Fibroblast of mammary gland (primary cell): ENCODE results near the gene OBSCN.

Experiments used
- DNase-seq: peaks from one replicate; pipeline ENCODE4 v3.0.0-alpha.2; 2010; ENCODE audit warnings: low read depth
- H3K4me3 ChIP-seq: 2 replicates; pipeline ENCODE4 v1.5.1; 2011; ENCODE audit warnings: low read depth, mild to moderate bottlenecking, low read length, moderate library complexity; ENCODE audit not compliant: control insufficient read depth
- TF ChIP-seq, protein P1 (sequence below): conservative IDR thresholded peaks from 2 replicates; pipeline ENCODE4 v1.5.1; 2011; ENCODE audit warnings: low read depth, low read length, inconsistent platforms; ENCODE audit not compliant: control insufficient read depth, insufficient read depth

OBSCN gene

GRCh38 chr1:228318823-228319241 lies 111.0 kb downstream of the OBSCN start:
- H3K4me3 ChIP-seq, result no peak overlapping the region
- TF ChIP-seq, protein P1, sequence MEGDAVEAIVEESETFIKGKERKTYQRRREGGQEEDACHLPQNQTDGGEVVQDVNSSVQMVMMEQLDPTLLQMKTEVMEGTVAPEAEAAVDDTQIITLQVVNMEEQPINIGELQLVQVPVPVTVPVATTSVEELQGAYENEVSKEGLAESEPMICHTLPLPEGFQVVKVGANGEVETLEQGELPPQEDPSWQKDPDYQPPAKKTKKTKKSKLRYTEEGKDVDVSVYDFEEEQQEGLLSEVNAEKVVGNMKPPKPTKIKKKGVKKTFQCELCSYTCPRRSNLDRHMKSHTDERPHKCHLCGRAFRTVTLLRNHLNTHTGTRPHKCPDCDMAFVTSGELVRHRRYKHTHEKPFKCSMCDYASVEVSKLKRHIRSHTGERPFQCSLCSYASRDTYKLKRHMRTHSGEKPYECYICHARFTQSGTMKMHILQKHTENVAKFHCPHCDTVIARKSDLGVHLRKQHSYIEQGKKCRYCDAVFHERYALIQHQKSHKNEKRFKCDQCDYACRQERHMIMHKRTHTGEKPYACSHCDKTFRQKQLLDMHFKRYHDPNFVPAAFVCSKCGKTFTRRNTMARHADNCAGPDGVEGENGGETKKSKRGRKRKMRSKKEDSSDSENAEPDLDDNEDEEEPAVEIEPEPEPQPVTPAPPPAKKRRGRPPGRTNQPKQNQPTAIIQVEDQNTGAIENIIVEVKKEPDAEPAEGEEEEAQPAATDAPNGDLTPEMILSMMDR, result no peak
- no peak for DNase-seq

GRCh38 chr1:228319352-228320088 lies 111.7 kb downstream of the OBSCN start:
- no peak for DNase-seq
- H3K4me3 ChIP-seq, result no peak overlapping the region
- TF ChIP-seq, protein P1, result no peak

GRCh38 chr1:228320394-228320793 lies 112.5 kb downstream of the OBSCN start:
- H3K4me3 ChIP-seq, result no peak overlapping the region
- no peak for DNase-seq
- TF ChIP-seq, protein P1, result no peak

DNA sequence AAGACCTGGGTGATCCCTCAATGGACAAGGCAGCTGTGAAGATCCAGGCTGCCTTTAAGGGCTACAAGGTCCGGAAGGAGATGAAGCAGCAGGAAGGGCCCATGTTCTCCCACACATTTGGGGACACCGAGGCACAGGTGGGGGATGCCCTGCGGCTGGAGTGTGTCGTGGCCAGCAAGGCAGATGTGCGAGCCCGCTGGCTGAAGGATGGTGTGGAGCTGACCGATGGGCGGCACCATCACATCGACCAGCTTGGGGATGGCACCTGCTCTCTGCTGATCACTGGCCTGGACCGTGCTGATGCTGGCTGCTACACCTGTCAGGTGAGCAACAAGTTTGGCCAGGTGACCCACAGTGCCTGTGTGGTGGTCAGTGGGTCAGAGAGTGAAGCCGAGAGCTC lies 113.6 kb downstream of the OBSCN start:
- DNase-seq, result no peak
- TF ChIP-seq, protein P1, result no peak
- H3K4me3 ChIP-seq, result no peak overlapping the region

- H3K4me3 ChIP-seq, result no peak overlapping the region
- DNase-seq, result no peak
- TF ChIP-seq, protein P1, result no peak
Measured at GRCh38 chr1:228321895-228322294, 114.1 kb downstream of the OBSCN start.

- no peak for DNase-seq
- no peak overlapping the region for H3K4me3 ChIP-seq
- TF ChIP-seq, protein P1, result no peak
Measured at GRCh38 chr1:228323401-228323800, 115.6 kb downstream of the OBSCN start.
